Lung (tissue), 12 donors: Measurements from ENCODE around the gene ZSWIM5. TPM values are rescaled to one million over a fixed set of nuclear protein-coding genes. Genes with fewer than 3 reads are reported as not detected.
"Not testable (repeated sequence)": the region's sequence is repeated elsewhere in the genome, so short reads cannot be mapped to it uniquely, and the experiment has no call there.

ENCODE experiments used
- ATAC-seq: fragments of 200-7000 bp; cut with Tn5 transposase; one replicate; pipeline ENCODE4 v1.9.1; 2020; ENCODE audit warnings: moderate number of reproducible peaks; ENCODE audit not compliant: insufficient read depth, low FRiP score
- DNase-seq, 3 donors: peaks; one replicate each; pipeline ENCODE4 v3.0.0-alpha.2; 2013 to 2017
- H3K27ac ChIP-seq, 2 donors: one replicate each; pipeline ENCODE4 v1.5.1; 2013; ENCODE audit warnings: mild to moderate bottlenecking in 2 of 2, moderate library complexity in 2 of 2, control low read depth in 1 of 2, inconsistent platforms in 1 of 2, low read depth in 1 of 2, low read length in 1 of 2
- H3K27me3 ChIP-seq, 3 donors: one replicate each; pipeline ENCODE4 v1.5.1; 2013; ENCODE audit warnings: low read length in 2 of 3; ENCODE audit not compliant: control insufficient read depth in 3 of 3, insufficient read depth in 3 of 3
- H3K36me3 ChIP-seq, 4 donors: one replicate each; pipeline ENCODE4 v1.5.1; 2013; ENCODE audit warnings: low read length in 4 of 4, mild to moderate bottlenecking in 1 of 4, moderate library complexity in 1 of 4; ENCODE audit not compliant: control insufficient read depth in 4 of 4, insufficient read depth in 4 of 4
- H3K4me1 ChIP-seq, 5 donors: one replicate each; pipeline ENCODE4 v1.5.1; 2013; ENCODE audit warnings: low read length in 5 of 5, mild to moderate bottlenecking in 2 of 5, moderate library complexity in 1 of 5; ENCODE audit not compliant: control insufficient read depth in 5 of 5, insufficient read depth in 5 of 5
- H3K4me3 ChIP-seq: one replicate; pipeline ENCODE4 v1.5.1; 2013; ENCODE audit warnings: mild to moderate bottlenecking, control low read depth, moderate library complexity
- H3K9ac ChIP-seq, 2 donors: one replicate each; pipeline ENCODE4 v1.5.1; 2013; ENCODE audit warnings: low read length in 2 of 2, control low read depth in 1 of 2; ENCODE audit not compliant: insufficient read depth in 1 of 2
- H3K9me3 ChIP-seq, 4 donors: one replicate each; pipeline ENCODE4 v1.5.1; 2013; ENCODE audit warnings: low read length in 3 of 4, mild to moderate bottlenecking in 1 of 4, moderate library complexity in 1 of 4; ENCODE audit not compliant: control insufficient read depth in 4 of 4, insufficient read depth in 3 of 4
- CTCF ChIP-seq: IDR thresholded peaks from 2 replicates; pipeline ENCODE4 v1.5.1; 2012; ENCODE audit warnings: mild to moderate bottlenecking; ENCODE audit errors: control extremely low read depth, extremely low read depth
- WGBS, 2 donors: extraction: QIAGEN DNeasy Blood & Tissue Kit; methylation state at CpG; one replicate each; pipeline ENCODE4 v1.1.7; 2013; 5-methylcytosine and 5-hydroxymethylcytosine counted together
- polyA plus RNA-seq, 2 donors: library from polyadenylated mRNA; stranded (reverse); fragments of 200-250 nt; gene quantifications; one replicate each; pipeline ENCODE4 v1.2.1, GENCODE V29; 2013
- total RNA-seq, 2 donors: library from RNA; depleted of rRNA in 1 of 2; stranded (reverse); fragments of >200 nt in 1 of 2; gene quantifications; one replicate each; pipeline ENCODE4 v1.2.1, GENCODE V29; 2014 to 2021
- donor health status: control.
- donor health status: control.
- donor health status: Bipolar disorder and iron deficiency.
- donor health status: healthy.
- donor health status: DM: yes; HTN: yes; CAD: no.

The ZSWIM5 gene
- total and polyA plus RNA-seq, 4 donors: 0.96 to 3.8 (median 2.1) TPM

GRCh38 chr1:45170151-45170742 lies 36.2 kb downstream of the ZSWIM5 start:
- TF ChIP-seq CTCF: no peak

GRCh38 chr1:45167947-45168346 lies 38.5 kb downstream of the ZSWIM5 start:
- H3K4me3 ChIP-seq, H3K27ac ChIP-seq, H3K9ac ChIP-seq, H3K9me3 ChIP-seq, H3K4me1 ChIP-seq, H3K27me3 ChIP-seq, DNase-seq, H3K36me3 ChIP-seq, ATAC-seq: not testable (repeated sequence)
- WGBS, 2 donors: 96 to 97% methylated on average over 6 of the region's 6 CpGs

More at GRCh38 chr1:45170151-45170742, 36.2 kb downstream of the ZSWIM5 start:
- Histone ChIP-seq H3K36me3 (no peaks in the 10 kb centered on the region), H3K9me3 (no peaks in the 10 kb centered on the region), H3K27ac (no peak overlapping the region), H3K9ac (no peak overlapping the region), H3K27me3 (no peaks in the 10 kb centered on the region), H3K4me1 (no peaks in the 10 kb centered on the region), H3K4me3 (no peak overlapping the region)
- DNase-seq: no peak
- 93 to 96% methylated on average over 4 of the region's 4 CpGs for WGBS, 2 donors
- no peak for ATAC-seq

- not testable (repeated sequence) for H3K4me1 ChIP-seq, H3K27ac ChIP-seq, H3K9ac ChIP-seq, H3K9me3 ChIP-seq, ATAC-seq, H3K36me3 ChIP-seq, DNase-seq, H3K27me3 ChIP-seq, H3K4me3 ChIP-seq
- 83 to 92% methylated on average over 1 to 2 of the region's 2 CpGs for WGBS, 2 donors
Observed at GRCh38 chr1:45164307-45164706, 42.1 kb downstream of the ZSWIM5 start.

- not testable (repeated sequence) for H3K27ac ChIP-seq, ATAC-seq, H3K4me3 ChIP-seq, H3K36me3 ChIP-seq, H3K4me1 ChIP-seq, H3K9ac ChIP-seq, H3K9me3 ChIP-seq, H3K27me3 ChIP-seq, DNase-seq
- WGBS, 2 donors: 95 to 98% methylated on average over 3 of the region's 3 CpGs
Observed at GRCh38 chr1:45163111-45163510, 43.3 kb downstream of the ZSWIM5 start.

- H3K9me3 ChIP-seq, H3K36me3 ChIP-seq, DNase-seq, H3K27ac ChIP-seq, H3K27me3 ChIP-seq, H3K4me3 ChIP-seq, H3K4me1 ChIP-seq, H3K9ac ChIP-seq, ATAC-seq: not testable (repeated sequence)
- WGBS, 2 donors: 90% methylated on average over 14 of the region's 14 CpGs
Observed at GRCh38 chr1:45162041-45163035, 44.1 kb downstream of the ZSWIM5 start.
